H9 (cell line): ENCODE measurements around the gene ANTXRL. TPM values are rescaled to one million over a fixed set of nuclear protein-coding genes. Genes with fewer than 3 reads are reported as not detected.
"Not testable (repeated sequence)": the region's sequence is repeated elsewhere in the genome, so short reads cannot be mapped to it uniquely, and the experiment has no call there.

ENCODE experiments used
- DNase-seq: peaks from one replicate; pipeline ENCODE4 v3.0.0-alpha.2; 2017
- H2AFZ ChIP-seq: one replicate; pipeline ENCODE4 v1.6.1; 2013; ENCODE audit warnings: mild to moderate bottlenecking, low read length, control low read depth, moderate library complexity
- H2AK5ac ChIP-seq: 2 replicates; pipeline ENCODE4 v1.6.1; 2013; ENCODE audit warnings: low read length, control low read depth, mixed read lengths; ENCODE audit not compliant: insufficient read length
- H2BK120ac ChIP-seq: one replicate; pipeline ENCODE4 v1.6.1; 2013; ENCODE audit warnings: low read depth, mild to moderate bottlenecking, low read length, control low read depth, inconsistent platforms; ENCODE audit not compliant: poor library complexity, severe bottlenecking
- H2BK12ac ChIP-seq: 2 replicates; pipeline ENCODE4 v1.6.1; 2013; ENCODE audit warnings: low read length, control low read depth, mixed read lengths, low read depth; ENCODE audit not compliant: insufficient read length
- H2BK15ac ChIP-seq: 2 replicates; pipeline ENCODE4 v1.6.1; 2013; ENCODE audit warnings: low read depth, low read length, control low read depth
- H2BK20ac ChIP-seq: one replicate; pipeline ENCODE4 v1.6.1; 2013; ENCODE audit warnings: low read depth, mild to moderate bottlenecking, low read length, control low read depth, inconsistent platforms; ENCODE audit not compliant: poor library complexity, severe bottlenecking
- H2BK5ac ChIP-seq: 2 replicates; pipeline ENCODE4 v1.6.1; 2013; ENCODE audit warnings: low read length, control low read depth, mixed read lengths; ENCODE audit not compliant: insufficient read length
- H3K14ac ChIP-seq: 2 replicates; pipeline ENCODE4 v1.6.1; 2013; ENCODE audit warnings: low read length, control low read depth; ENCODE audit not compliant: insufficient read depth
- H3K18ac ChIP-seq: 2 replicates; pipeline ENCODE4 v1.6.1; 2013; ENCODE audit warnings: low read depth, mild to moderate bottlenecking, mixed read lengths, low read length, control low read depth; ENCODE audit not compliant: insufficient read length
- H3K23ac ChIP-seq: 2 replicates; pipeline ENCODE4 v1.6.1; 2013; ENCODE audit warnings: low read length, control low read depth, mixed read lengths, low read depth; ENCODE audit not compliant: insufficient read length
- H3K23me2 ChIP-seq: 2 replicates; pipeline ENCODE4 v1.6.1; 2013; ENCODE audit warnings: low read depth, mild to moderate bottlenecking, mixed read lengths, low read length, control low read depth; ENCODE audit not compliant: insufficient read length, poor library complexity, severe bottlenecking
- H3K27ac ChIP-seq: 2 replicates; pipeline ENCODE4 v1.5.1; 2013; ENCODE audit warnings: low read length, control low read depth, mixed read lengths, low read depth; ENCODE audit not compliant: insufficient read length
- H3K27me3 ChIP-seq: 2 replicates; pipeline ENCODE4 v1.6.1; 2013; ENCODE audit warnings: low read length, control low read depth, inconsistent platforms; ENCODE audit not compliant: insufficient read depth
- H3K4ac ChIP-seq: 2 replicates; pipeline ENCODE4 v1.6.1; 2013; ENCODE audit warnings: low read depth, mild to moderate bottlenecking, control low read depth, inconsistent platforms, low read length, moderate library complexity
- H3K4me1 ChIP-seq: 2 replicates; pipeline ENCODE4 v1.6.1; 2013; ENCODE audit warnings: low read length, control low read depth, inconsistent platforms; ENCODE audit not compliant: insufficient read depth
- H3K4me2 ChIP-seq: 2 replicates; pipeline ENCODE4 v1.6.1; 2013; ENCODE audit warnings: low read length, control low read depth, mixed read lengths; ENCODE audit not compliant: insufficient read length, insufficient read depth
- H3K56ac ChIP-seq: 2 replicates; pipeline ENCODE4 v1.6.1; 2013; ENCODE audit warnings: low read depth, mild to moderate bottlenecking, mixed read lengths, low read length, control low read depth; ENCODE audit not compliant: insufficient read length
- H3K79me1 ChIP-seq: 2 replicates; pipeline ENCODE4 v1.6.1; 2013; ENCODE audit warnings: low read depth, mild to moderate bottlenecking, moderate library complexity, low read length, control low read depth, inconsistent platforms; ENCODE audit not compliant: insufficient read depth, poor library complexity, severe bottlenecking
- H3K79me2 ChIP-seq: 2 replicates; pipeline ENCODE4 v1.6.1; 2013; ENCODE audit warnings: low read length, control low read depth, inconsistent platforms; ENCODE audit not compliant: insufficient read depth
- H3K9ac ChIP-seq: 2 replicates; pipeline ENCODE4 v1.6.1; 2013; ENCODE audit warnings: low read length, control low read depth, mixed read lengths; ENCODE audit not compliant: insufficient read length; ENCODE audit errors: extremely low read depth
- H3K9me3 ChIP-seq: one replicate; pipeline ENCODE4 v1.6.1; 2013; ENCODE audit warnings: low read depth, low read length, inconsistent platforms; ENCODE audit not compliant: control insufficient read depth
- H3T11ph ChIP-seq: one replicate; pipeline ENCODE4 v1.6.1; 2013; ENCODE audit warnings: mild to moderate bottlenecking, low read length, control low read depth, inconsistent platforms
- H4K20me1 ChIP-seq: one replicate; pipeline ENCODE4 v1.6.1; 2013; ENCODE audit not compliant: control insufficient read depth, insufficient read length, insufficient read depth
- H4K5ac ChIP-seq: 2 replicates; pipeline ENCODE4 v1.6.1; 2013; ENCODE audit warnings: low read depth, mild to moderate bottlenecking, mixed read lengths, low read length, control low read depth; ENCODE audit not compliant: insufficient read length
- H4K8ac ChIP-seq: replicated peaks from 2 replicates; pipeline ENCODE4 v1.6.1; 2013; ENCODE audit warnings: low read length, control low read depth, mixed read lengths, low read depth; ENCODE audit not compliant: insufficient read length
- H4K91ac ChIP-seq: 2 replicates; pipeline ENCODE4 v1.6.1; 2013; ENCODE audit warnings: low read depth, mild to moderate bottlenecking, moderate library complexity, mixed read lengths, low read length, control low read depth; ENCODE audit not compliant: insufficient read length
- H3K27ac Mint-ChIP-seq, 3 experiments: 2 replicates in 2 of 3; 3 replicates in 1 of 3; pipeline ENCODE4 v1.8.0; 2020 to 2021; ENCODE audit warnings: mixed read lengths in 3 of 3, mild to moderate bottlenecking in 1 of 3, moderate library complexity in 1 of 3
- H3K27me3 Mint-ChIP-seq: 2 replicates; pipeline ENCODE4 v1.8.0; 2021; ENCODE audit warnings: low read depth, mild to moderate bottlenecking, moderate library complexity, mixed read lengths
- H3K36me3 Mint-ChIP-seq, 3 experiments: 2 replicates in 2 of 3; 3 replicates in 1 of 3; pipeline ENCODE4 v1.8.0; 2020 to 2021; ENCODE audit warnings: low read depth in 3 of 3, mixed read lengths in 3 of 3; ENCODE audit not compliant: insufficient read depth in 1 of 3
- H3K4me1 Mint-ChIP-seq, 2 experiments: 2 replicates each; pipeline ENCODE4 v1.8.0; 2020; ENCODE audit warnings: mixed read lengths in 2 of 2
- H3K4me3 Mint-ChIP-seq, 2 experiments: 2 replicates in 1 of 2; 3 replicates in 1 of 2; pipeline ENCODE4 v1.8.0; 2020 to 2021; ENCODE audit warnings: mild to moderate bottlenecking in 2 of 2, mixed read lengths in 2 of 2, moderate library complexity in 1 of 2
- H3K9me3 Mint-ChIP-seq, 2 experiments: 2 replicates in 1 of 2; 3 replicates in 1 of 2; pipeline ENCODE4 v1.8.0; 2020; ENCODE audit warnings: mild to moderate bottlenecking in 2 of 2, mixed read lengths in 2 of 2, moderate library complexity in 1 of 2
- WGBS: extraction: QIAGEN DNeasy Blood & Tissue Kit; methylation state at CpG from one replicate; pipeline ENCODE4 v1.1.7; 2013; ENCODE audit warnings: missing lambda C conversion rate, low lambda C conversion rate, mixed read lengths; ENCODE audit not compliant: insufficient read length; ENCODE audit errors: extremely low coverage; 5-methylcytosine and 5-hydroxymethylcytosine counted together
- total RNA-seq: library from RNA; stranded (reverse); gene quantifications from 2 replicates; pipeline ENCODE4 v1.2.1, GENCODE V29; 2021
- TF ChIP-seq, protein P1 (sequence below): fragments of 200-600 bp; sonication (generic); conservative IDR thresholded peaks from 3 replicates; pipeline ENCODE4 v1.8.0; 2021; ENCODE audit warnings: antibody characterized with exemption, mild to moderate bottlenecking

ANTXRL gene
- total RNA-seq, 1 experiment from 2014 or later, result not detected

DNA sequence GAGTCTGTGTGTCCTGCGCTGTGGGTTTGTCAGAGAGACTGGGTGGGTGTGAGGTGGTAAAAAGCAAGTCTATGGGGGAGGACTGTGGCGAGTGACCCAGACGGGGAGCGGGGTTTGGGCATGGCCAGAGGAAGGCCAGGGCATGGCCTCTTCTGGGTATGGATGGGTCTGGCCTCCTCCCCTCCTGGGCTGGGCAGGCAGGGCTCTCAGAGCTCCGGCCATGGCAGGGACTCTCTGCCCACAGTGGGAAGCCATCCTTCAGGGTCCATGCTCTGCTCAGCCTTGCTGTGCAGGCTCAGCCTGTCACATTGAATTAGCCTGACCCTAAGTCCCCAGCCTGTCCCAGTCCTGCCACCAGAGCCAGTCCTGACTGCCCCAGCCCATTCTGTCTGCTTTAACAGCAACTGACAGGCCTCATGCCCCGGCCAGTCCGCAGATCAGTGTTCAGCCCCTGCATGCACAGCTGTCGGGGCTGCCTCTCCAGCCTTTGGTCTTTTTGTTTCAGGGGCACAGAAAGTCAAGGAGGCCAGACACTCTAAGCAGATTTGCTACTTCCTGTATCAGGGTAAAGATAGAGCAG is 7.9 kb downstream of the ANTXRL start:
- Histone ChIP-seq H3T11ph (no peak overlapping the region), H2BK5ac (no peak overlapping the region), H3K4me1 (0 out of 2 replicates have a peak, but pooled peaks cover 2% of the 10 kb centered on the region), H2BK15ac (no peak overlapping the region), H3K27me3 (no peaks in the 10 kb centered on the region), H4K8ac (no peak overlapping the region), H3K4ac (no peak overlapping the region), H3K27ac (no peak overlapping the region), H4K91ac (no peak overlapping the region), H4K20me1 (no peaks in the 10 kb centered on the region), H3K9ac (no peak overlapping the region), H3K14ac (no peak overlapping the region), H3K4me2 (no peak overlapping the region), H3K79me1 (no peaks in the 10 kb centered on the region), H2BK20ac (no peak overlapping the region), H2BK12ac (no peak overlapping the region), H2BK120ac (no peak overlapping the region), H2AK5ac (no peak overlapping the region), H3K23ac (no peak overlapping the region), H3K18ac (no peak overlapping the region), H3K23me2 (no peaks in the 10 kb centered on the region), H3K56ac (no peak overlapping the region), H2AFZ (no peak overlapping the region), H4K5ac (no peak overlapping the region), H3K79me2 (no peaks in the 10 kb centered on the region), H3K9me3 (no peaks in the 10 kb centered on the region)
- Mint-ChIP-seq H3K4me3 (no peak overlapping the region; a peak in 1 of 5 replicates), H3K36me3 (no peaks in the 10 kb centered on the region), H3K27ac (no peak overlapping the region; a peak in 1 of 7 replicates), H3K9me3 (no peaks in the 10 kb centered on the region; a peak in 1 of 5 replicates), H3K27me3 (peaks cover 4% of the 10 kb centered on the region), H3K4me1 (peaks cover 17 to 23% of the 10 kb centered on the region in 2 experiments)
- TF ChIP-seq, protein P1, sequence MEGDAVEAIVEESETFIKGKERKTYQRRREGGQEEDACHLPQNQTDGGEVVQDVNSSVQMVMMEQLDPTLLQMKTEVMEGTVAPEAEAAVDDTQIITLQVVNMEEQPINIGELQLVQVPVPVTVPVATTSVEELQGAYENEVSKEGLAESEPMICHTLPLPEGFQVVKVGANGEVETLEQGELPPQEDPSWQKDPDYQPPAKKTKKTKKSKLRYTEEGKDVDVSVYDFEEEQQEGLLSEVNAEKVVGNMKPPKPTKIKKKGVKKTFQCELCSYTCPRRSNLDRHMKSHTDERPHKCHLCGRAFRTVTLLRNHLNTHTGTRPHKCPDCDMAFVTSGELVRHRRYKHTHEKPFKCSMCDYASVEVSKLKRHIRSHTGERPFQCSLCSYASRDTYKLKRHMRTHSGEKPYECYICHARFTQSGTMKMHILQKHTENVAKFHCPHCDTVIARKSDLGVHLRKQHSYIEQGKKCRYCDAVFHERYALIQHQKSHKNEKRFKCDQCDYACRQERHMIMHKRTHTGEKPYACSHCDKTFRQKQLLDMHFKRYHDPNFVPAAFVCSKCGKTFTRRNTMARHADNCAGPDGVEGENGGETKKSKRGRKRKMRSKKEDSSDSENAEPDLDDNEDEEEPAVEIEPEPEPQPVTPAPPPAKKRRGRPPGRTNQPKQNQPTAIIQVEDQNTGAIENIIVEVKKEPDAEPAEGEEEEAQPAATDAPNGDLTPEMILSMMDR, result no peak
- WGBS, result no CpG with 5 or more reads among the region's 8 CpGs
- DNase-seq, result peak; percentile 12

DNA sequence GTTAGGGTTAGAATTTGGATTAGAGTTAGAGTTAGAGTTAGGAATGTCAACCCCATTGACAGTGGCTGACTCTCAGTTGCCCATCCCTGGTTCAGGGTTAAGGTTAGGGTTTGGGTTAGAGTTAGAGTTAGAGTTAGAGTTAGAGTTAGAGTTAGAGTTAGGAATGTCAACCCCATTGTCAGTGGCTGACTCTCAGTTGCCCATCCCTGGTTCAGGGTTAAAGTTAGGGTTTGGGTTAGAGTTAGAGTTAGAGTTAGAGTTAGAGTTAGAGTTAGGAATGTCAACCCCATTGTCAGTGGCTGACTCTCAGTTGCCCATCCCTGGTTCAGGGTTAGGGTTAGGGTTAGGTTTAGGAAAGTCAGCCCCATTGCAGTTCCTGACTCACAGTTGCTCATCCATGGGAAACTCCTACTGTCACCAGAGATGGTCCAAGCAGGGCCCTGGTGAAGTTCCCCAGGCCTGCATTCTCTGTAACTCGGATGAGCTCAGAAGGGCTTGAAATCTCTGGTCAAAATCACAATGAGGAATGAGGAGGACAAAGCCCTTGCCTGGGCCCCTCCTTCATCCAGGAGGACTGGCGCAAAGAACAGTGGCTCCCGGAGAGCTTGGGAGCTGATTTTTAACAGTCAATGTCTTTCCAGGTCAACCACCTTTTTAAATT is 8.7 kb downstream of the ANTXRL start:
- not testable (repeated sequence) for H3K23me2 ChIP-seq, H3K27me3 ChIP-seq, H3K36me3 Mint-ChIP-seq, H3K14ac ChIP-seq, H3K4ac ChIP-seq, H3K27me3 Mint-ChIP-seq, H3K27ac ChIP-seq, H3K56ac ChIP-seq, H3K9me3 ChIP-seq, H4K91ac ChIP-seq, H2AFZ ChIP-seq, H3K4me1 ChIP-seq, H2BK12ac ChIP-seq, H2BK20ac ChIP-seq, H2AK5ac ChIP-seq, H3T11ph ChIP-seq, DNase-seq, H4K8ac ChIP-seq, H3K23ac ChIP-seq, H3K9me3 Mint-ChIP-seq, H2BK120ac ChIP-seq, H2BK5ac ChIP-seq, H2BK15ac ChIP-seq, H3K18ac ChIP-seq, H4K5ac ChIP-seq, H3K4me2 ChIP-seq, H3K79me2 ChIP-seq, H3K79me1 ChIP-seq, H3K27ac Mint-ChIP-seq, H3K4me3 Mint-ChIP-seq, H4K20me1 ChIP-seq, H3K9ac ChIP-seq
- no CpG with 5 or more reads among the region's 3 CpGs for WGBS
- peaks cover 20 to 21% of the 10 kb centered on the region in 2 experiments for H3K4me1 Mint-ChIP-seq
